ENCODE measurements around the gene MAN2A2.

Gene MAN2A2

DNA sequence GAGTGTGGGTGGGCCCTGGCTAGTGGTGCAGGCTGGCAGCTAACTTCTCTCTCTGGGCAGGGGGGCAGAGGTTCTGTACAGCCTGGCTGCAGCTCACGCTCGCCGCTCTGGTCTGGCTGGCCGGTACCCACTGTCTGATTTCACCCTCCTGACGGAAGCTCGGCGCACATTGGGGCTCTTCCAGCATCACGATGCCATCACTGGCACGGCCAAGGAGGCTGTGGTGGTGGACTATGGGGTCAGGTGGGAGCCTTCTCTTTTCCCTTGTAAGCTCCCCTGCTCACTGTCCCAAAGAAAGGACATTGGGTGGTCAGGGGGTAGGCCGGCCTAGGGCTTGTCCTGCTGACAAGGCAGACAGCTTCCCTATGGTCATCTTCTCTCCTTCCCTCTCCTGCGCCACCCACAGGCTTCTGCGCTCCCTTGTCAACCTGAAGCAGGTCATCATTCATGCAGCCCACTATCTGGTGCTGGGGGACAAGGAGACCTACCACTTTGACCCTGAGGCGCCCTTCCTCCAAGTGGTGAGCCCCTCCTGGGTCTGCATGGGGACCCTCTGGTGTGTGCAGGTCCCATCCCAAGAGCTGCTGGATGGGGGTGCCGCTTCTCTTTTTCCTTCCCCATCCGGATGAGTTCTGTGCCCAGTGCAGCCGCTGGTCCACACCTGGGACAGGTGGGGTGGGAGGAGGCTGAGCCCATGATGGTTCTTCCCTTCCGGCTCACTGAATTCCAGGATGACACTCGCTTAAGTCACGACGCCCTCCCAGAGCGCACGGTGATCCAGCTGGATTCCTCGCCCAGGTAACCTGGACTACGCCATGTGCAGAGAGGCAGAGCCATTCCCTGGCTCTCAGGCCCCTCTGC, 7.6 kb downstream of the MAN2A2 start:
- TF ChIP-seq, protein P1, sequence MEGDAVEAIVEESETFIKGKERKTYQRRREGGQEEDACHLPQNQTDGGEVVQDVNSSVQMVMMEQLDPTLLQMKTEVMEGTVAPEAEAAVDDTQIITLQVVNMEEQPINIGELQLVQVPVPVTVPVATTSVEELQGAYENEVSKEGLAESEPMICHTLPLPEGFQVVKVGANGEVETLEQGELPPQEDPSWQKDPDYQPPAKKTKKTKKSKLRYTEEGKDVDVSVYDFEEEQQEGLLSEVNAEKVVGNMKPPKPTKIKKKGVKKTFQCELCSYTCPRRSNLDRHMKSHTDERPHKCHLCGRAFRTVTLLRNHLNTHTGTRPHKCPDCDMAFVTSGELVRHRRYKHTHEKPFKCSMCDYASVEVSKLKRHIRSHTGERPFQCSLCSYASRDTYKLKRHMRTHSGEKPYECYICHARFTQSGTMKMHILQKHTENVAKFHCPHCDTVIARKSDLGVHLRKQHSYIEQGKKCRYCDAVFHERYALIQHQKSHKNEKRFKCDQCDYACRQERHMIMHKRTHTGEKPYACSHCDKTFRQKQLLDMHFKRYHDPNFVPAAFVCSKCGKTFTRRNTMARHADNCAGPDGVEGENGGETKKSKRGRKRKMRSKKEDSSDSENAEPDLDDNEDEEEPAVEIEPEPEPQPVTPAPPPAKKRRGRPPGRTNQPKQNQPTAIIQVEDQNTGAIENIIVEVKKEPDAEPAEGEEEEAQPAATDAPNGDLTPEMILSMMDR (IDR thresholded peaks at IDR 0.05; ENCODE audit: low read depth, low read length, missing control alignments): no peak
- DNase-seq (ENCODE audit: low read depth): no peak
- no peak overlapping the region for H3K4me3 ChIP-seq (ENCODE audit: low read depth, low read length)

DNA sequence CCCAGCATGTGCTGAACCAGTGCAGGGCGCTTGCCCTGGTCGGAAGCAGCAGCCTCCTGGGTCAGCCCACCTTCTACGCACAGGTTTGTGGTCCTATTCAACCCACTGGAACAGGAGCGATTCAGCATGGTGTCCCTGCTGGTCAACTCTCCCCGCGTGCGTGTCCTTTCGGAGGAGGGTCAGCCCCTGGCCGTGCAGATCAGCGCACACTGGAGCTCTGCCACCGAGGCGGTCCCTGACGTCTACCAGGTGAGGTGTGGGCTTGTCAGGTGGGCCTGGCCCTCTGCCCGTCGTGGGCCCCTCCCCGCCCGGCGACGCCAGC, 8.2 kb downstream of the MAN2A2 start:
- H3K4me3 ChIP-seq (ENCODE audit: low read depth, low read length): no peak overlapping the region
- no peak for DNase-seq (ENCODE audit: low read depth)
- TF ChIP-seq, protein P1 (IDR thresholded peaks at IDR 0.05; ENCODE audit: low read depth, low read length, missing control alignments): no peak

DNA sequence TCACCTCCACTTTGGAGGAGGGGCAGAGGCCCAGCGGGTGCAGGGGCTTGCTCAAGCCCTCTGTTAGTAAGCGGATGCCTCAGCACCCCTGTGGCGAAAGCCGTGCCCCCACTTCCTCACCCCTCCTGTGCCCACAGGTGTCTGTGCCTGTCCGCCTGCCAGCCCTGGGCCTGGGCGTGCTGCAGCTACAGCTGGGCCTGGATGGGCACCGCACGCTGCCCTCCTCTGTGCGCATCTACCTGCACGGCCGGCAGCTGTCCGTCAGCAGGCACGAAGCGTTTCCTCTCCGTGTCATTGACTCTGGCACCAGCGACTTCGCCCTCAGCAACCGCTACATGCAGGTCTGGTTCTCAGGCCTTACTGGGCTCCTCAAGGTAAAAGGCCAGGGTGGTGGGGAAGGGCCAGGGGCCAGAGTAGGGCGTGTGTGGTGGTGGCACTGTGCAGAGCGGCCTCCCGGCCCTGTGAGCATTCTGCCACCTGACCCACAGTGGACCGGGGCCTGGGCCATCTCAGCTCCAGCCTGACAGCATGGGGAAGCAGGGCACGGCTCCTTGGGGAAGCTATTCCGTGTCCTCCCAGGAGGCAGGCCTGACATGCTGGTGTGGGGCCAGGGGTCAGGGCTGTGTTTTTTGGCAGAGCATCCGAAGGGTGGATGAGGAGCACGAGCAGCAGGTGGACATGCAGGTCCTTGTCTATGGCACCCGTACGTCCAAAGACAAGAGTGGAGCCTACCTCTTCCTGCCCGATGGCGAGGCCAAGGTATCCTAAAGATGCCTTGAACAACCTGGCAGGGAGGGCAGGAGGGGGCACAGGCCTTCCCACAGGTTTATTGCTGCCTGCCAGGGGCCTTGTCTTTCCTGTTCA, 9.0 kb downstream of the MAN2A2 start:
- H3K4me3 ChIP-seq (ENCODE audit: low read depth, low read length): no peak overlapping the region
- no peak for DNase-seq (ENCODE audit: low read depth)
- TF ChIP-seq, protein P1 (IDR thresholded peaks at IDR 0.05; ENCODE audit: low read depth, low read length, missing control alignments): no peak

DNA sequence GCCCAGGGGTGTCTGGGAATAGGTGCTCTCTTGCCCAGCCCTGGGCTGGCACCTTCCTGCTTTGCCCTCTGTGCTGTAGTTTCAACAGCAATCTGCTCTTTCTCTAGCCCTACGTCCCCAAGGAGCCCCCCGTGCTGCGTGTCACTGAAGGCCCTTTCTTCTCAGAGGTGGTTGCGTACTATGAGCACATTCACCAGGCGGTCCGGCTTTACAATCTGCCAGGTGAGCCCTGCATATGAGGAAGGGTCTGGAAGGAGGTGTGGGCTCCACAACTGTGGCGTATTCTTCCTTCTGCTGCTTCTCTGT, 9.6 kb downstream of the MAN2A2 start:
- H3K4me3 ChIP-seq (ENCODE audit: low read depth, low read length): no peak overlapping the region
- DNase-seq (ENCODE audit: low read depth): no peak
- TF ChIP-seq, protein P1 (IDR thresholded peaks at IDR 0.05; ENCODE audit: low read depth, low read length, missing control alignments): no peak

DNA sequence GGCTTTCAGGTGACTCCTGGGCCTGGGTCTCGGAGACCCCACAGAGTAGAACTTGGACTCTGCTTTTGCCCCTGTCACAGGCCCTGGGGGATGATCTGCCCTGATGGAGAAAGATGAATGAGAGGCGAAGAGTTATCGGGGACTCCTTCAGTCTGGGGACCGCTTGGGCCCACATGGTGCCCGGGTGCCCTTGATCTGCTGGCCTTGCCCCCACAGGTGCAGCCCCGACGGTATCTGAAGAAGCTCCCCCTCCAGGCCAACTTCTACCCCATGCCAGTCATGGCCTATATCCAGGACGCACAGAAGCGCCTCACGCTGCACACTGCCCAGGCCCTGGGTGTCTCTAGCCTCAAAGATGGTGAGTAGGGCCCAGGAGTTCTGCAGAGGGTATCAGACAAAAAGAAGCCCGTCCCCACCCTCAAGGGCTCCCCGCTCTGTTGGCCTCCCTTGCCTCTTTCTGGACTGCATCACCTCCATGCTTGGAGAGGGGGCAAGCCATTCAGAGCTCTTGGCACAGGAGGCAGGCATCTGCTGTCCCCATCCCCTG, 10.4 kb downstream of the MAN2A2 start:
- no peak for DNase-seq (ENCODE audit: low read depth)
- H3K4me3 ChIP-seq (ENCODE audit: low read depth, low read length): no peak overlapping the region
- TF ChIP-seq, protein P1 (IDR thresholded peaks at IDR 0.05; ENCODE audit: low read depth, low read length, missing control alignments): no peak

DNA sequence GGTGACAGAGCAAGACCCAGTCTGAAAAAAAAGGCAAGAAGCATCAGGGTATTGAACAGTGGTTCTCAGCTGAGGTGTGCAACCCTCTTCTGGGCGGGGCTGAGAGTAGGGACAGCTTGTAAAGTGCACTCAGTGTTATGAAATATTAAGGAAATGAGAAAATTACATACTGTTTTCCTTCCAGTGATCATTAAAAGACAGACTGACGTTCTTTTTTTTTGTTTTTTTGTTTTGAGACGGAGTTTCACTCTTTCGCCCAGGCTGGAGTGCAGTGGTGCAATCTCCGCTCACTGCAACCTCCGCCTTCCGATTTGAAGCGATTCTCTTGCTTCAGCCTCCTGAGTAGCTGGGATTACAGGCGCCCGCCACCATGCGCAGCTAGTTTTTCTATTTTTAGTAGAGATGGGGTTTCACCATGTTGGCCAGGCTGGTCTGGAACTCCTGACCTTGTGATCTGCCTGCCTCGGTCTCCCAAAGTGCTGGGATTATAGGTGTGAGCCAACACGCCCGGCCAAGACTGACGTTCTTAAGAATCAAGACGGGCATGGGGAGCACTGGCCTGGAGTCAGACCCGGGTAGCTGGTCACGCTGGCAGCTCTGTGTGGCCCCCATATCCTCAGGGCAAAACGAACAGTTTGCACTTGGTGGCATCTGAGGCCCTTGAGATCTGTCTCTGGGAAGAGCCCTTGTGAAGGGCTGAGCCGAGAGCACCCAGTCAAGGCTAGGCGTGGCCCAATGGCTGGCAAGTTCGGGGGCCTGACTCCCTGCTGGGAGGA, 11.4 kb downstream of the MAN2A2 start:
- H3K4me3 ChIP-seq (ENCODE audit: low read depth, low read length): no peak overlapping the region
- no peak for DNase-seq (ENCODE audit: low read depth)
- TF ChIP-seq, protein P1 (IDR thresholded peaks at IDR 0.05; ENCODE audit: low read depth, low read length, missing control alignments): no peak
